Testis (tissue), 2 donors: Measurements from ENCODE around the gene PROB1.

ENCODE experiments used
- POLR2A ChIP-seq: fragments of 450-650 bp; IDR thresholded peaks from one replicate; pipeline ENCODE4 v1.6.1; 2017; ENCODE audit warnings: antibody characterized with exemption, mild to moderate bottlenecking, moderate library complexity
- TF ChIP-seq, protein P1 (sequence below), 3 experiments: fragments of 450-650 bp in 2 of 3; fragments of 200-600 bp in 1 of 3; sonication (generic) in 1 of 3; IDR thresholded peaks; one replicate each; pipeline ENCODE4 v1.5.1; 2016 to 2019; ENCODE audit warnings: antibody characterized with exemption in 3 of 3, mild to moderate bottlenecking in 2 of 3, moderate library complexity in 1 of 3

DNA sequence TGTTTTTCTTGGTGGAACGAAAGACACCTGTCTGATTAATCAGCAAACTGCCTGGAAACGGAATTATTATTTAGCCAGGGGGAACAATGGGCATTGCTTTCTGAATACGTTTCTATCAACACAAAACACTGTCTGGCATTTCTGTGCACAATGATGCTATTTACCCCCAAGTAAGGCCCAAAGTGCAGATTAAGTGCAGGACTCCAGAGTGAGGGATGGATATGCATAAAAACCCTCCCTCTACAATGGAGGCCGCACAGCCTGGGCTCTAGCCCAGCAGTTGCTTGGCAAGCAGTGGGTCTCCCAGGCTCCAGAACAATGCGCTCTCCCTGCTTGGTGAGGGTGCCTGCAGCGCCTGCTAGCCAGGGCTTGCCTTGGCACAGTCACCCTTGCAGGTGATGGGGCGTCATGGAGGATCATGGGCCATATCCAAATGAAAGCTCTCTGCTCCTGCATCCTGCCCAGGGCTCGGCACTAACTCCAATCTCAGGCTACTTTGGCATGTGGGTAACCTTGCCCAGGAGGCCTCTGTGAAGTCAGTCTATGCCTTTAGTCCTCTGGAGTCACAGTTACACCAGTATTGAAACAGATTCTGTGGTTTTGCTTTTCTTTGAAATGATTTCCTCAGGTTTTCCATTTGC, 20.4 kb upstream of the PROB1 start:
- TF ChIP-seq, protein P1, sequence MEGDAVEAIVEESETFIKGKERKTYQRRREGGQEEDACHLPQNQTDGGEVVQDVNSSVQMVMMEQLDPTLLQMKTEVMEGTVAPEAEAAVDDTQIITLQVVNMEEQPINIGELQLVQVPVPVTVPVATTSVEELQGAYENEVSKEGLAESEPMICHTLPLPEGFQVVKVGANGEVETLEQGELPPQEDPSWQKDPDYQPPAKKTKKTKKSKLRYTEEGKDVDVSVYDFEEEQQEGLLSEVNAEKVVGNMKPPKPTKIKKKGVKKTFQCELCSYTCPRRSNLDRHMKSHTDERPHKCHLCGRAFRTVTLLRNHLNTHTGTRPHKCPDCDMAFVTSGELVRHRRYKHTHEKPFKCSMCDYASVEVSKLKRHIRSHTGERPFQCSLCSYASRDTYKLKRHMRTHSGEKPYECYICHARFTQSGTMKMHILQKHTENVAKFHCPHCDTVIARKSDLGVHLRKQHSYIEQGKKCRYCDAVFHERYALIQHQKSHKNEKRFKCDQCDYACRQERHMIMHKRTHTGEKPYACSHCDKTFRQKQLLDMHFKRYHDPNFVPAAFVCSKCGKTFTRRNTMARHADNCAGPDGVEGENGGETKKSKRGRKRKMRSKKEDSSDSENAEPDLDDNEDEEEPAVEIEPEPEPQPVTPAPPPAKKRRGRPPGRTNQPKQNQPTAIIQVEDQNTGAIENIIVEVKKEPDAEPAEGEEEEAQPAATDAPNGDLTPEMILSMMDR (IDR thresholded peaks at IDR 0.05) = no peak
- no peak for TF ChIP-seq POLR2A
